HepG2 (cell line): ENCODE measurements around the gene ALCAM. TPM values are rescaled to one million over a fixed set of nuclear protein-coding genes. Genes with fewer than 3 reads are reported as not detected.

Experiments used
- ATAC-seq: fragments of 200-7000 bp; cut with Tn5 transposase; 3 replicates; pipeline ENCODE4 v1.9.1; 2020; ENCODE audit warnings: mild to moderate bottlenecking, moderate library complexity
- BruUV-seq: library from RNA; stranded (reverse); fragments of 400-500 nt; replicated peaks from 2 replicates; lab custom pipeline; 2021; lab: Mats Ljungman, UMichigan
- CTCF ChIA-PET: fragments of 300-600 bp; formaldehyde crosslinking; extraction: SDS; loops from one replicate; lab custom pipeline; 2021; ENCODE audit warnings: low total read pairs, inconsistent platforms, low intra/inter-chr PET ratio; lab: Yijun Ruan, JAX
- POLR2A ChIA-PET: fragments of 350-600 bp; sonication (Branson Sonifier 250); formaldehyde crosslinking; loops from one replicate; lab custom pipeline; 2020; ENCODE audit warnings: antibody characterized with exemption, inconsistent platforms; lab: Yijun Ruan, JAX
- DNase-seq: peaks from one replicate; pipeline ENCODE4 v3.0.0-alpha.2; 2015; ENCODE audit warnings: low spot score
- FAIRE-seq: peaks from 3 replicates; lab custom pipeline; 2011; peaks lifted over from hg19 to GRCh38; lab: Jason Lieb, UNC
- H2AFZ ChIP-seq: one replicate; pipeline ENCODE4 v1.6.1; 2011; ENCODE audit warnings: low read length, inconsistent platforms
- H3K27ac ChIP-seq: fragments of 300-600 bp; 3 replicates; pipeline ENCODE4 v1.8.0; 2011; ENCODE audit warnings: mixed run types, mild to moderate bottlenecking, mixed read lengths, low read length, inconsistent platforms; ENCODE audit not compliant: insufficient read depth; ENCODE audit errors: extremely low read length
- H3K27me3 ChIP-seq, 2 experiments: fragments of 200-600 bp in 1 of 2; 2 replicates in 1 of 2; 3 replicates in 1 of 2; pipeline versions ENCODE4 v1.6.0 to v1.8.0; 2011; ENCODE audit warnings: low read length in 2 of 2, mild to moderate bottlenecking in 2 of 2, moderate library complexity in 2 of 2, inconsistent platforms in 1 of 2; ENCODE audit not compliant: insufficient read depth in 2 of 2, control insufficient read depth in 1 of 2
- H3K36me3 ChIP-seq, 2 experiments: fragments of 200-600 bp in 1 of 2; replicated peaks in 1 of 2; 2 replicates in 1 of 2; 3 replicates in 1 of 2; pipeline versions ENCODE4 v1.5.1 to v1.8.0; 2011; ENCODE audit warnings: low read length in 2 of 2, inconsistent platforms in 1 of 2; ENCODE audit not compliant: insufficient read depth in 2 of 2, control insufficient read depth in 1 of 2
- H3K4me1 ChIP-seq: 2 replicates; pipeline ENCODE4 v1.5.1; 2012; ENCODE audit warnings: low read length, inconsistent platforms; ENCODE audit not compliant: insufficient read depth
- H3K4me2 ChIP-seq: 2 replicates; pipeline ENCODE4 v1.6.0; 2011; ENCODE audit warnings: low read depth, low read length, inconsistent platforms
- H3K4me3 ChIP-seq, 3 experiments: fragments of 200-600 bp in 1 of 3; sonication (generic), shearing (Covaris generic) in 1 of 3; replicated peaks in 1 of 3; 2 replicates each; pipeline ENCODE4 v1.5.1; 2011 to 2016; ENCODE audit warnings: low read length in 3 of 3, inconsistent platforms in 2 of 3, low read depth in 2 of 3, mild to moderate bottlenecking in 2 of 3, control low read depth in 1 of 3, mixed read lengths in 1 of 3; ENCODE audit not compliant: insufficient read depth in 1 of 3
- H3K79me2 ChIP-seq: one replicate; pipeline ENCODE4 v1.6.1; 2011; ENCODE audit warnings: low read length, inconsistent platforms; ENCODE audit not compliant: insufficient read depth
- H3K9ac ChIP-seq: 2 replicates; pipeline ENCODE4 v1.6.0; 2011; ENCODE audit warnings: mild to moderate bottlenecking, low read depth, low read length, inconsistent platforms; ENCODE audit not compliant: insufficient read depth
- H3K9me3 ChIP-seq: 2 replicates; pipeline ENCODE4 v1.5.1; 2012; ENCODE audit warnings: mild to moderate bottlenecking, low read length
- H4K20me1 ChIP-seq: 2 replicates; pipeline ENCODE4 v1.6.0; 2011; ENCODE audit warnings: inconsistent platforms, mild to moderate bottlenecking, low read length, moderate library complexity; ENCODE audit not compliant: insufficient read depth
- DMTF1 ChIP-seq: sonication (generic); formaldehyde crosslinking; IDR thresholded peaks from 2 replicates; pipeline ENCODE4 v1.4.0; 2020; ENCODE audit warnings: mild to moderate bottlenecking, missing genetic modification reagents
- HNRNPH1 ChIP-seq: fragments of 200-400 bp; formaldehyde crosslinking; optimal IDR thresholded peaks from 2 replicates; pipeline ENCODE3; 2017; ENCODE audit warnings: mild to moderate bottlenecking, low read depth, low read length
- SIN3A ChIP-seq: IDR thresholded peaks from 2 replicates; pipeline ENCODE4 v1.6.1; 2011; ENCODE audit warnings: low read depth, mild to moderate bottlenecking, control low read depth, low read length, borderline replicate concordance
- SSRP1 ChIP-seq: IDR thresholded peaks from 2 replicates; pipeline ENCODE4 v1.6.1; 2016; ENCODE audit warnings: control low read depth
- TSC22D2 ChIP-seq: sonication (generic); formaldehyde crosslinking; IDR thresholded peaks from 2 replicates; pipeline ENCODE4 v1.5.1; 2020; ENCODE audit warnings: missing genetic modification reagents, mild to moderate bottlenecking, borderline replicate concordance
- ZNF224 ChIP-seq: sonication (generic); formaldehyde crosslinking; IDR thresholded peaks from 2 replicates; pipeline ENCODE4 v1.5.0; 2020; ENCODE audit warnings: mild to moderate bottlenecking, missing genetic modification reagents
- WGBS: methylation state at CpG from one replicate; pipeline ENCODE4 v1.1.6; 2017; ENCODE audit warnings: low lambda C conversion rate; 5-methylcytosine and 5-hydroxymethylcytosine counted together
- in situ Hi-C: cut with HindIII; loops from 2 replicates; pipeline ENCODE4 v1.10.0; 2017; ENCODE audit warnings: low pct_unique_long_range_greater_than_20kb; ENCODE audit not compliant: extremely low pct_ligation_motif_present
- intact Hi-C: fragments of 100-400 bp; cut with micrococcal nuclease; formaldehyde crosslinking; loops from one replicate; pipeline ENCODE4 v1.10.0; 2022; ENCODE audit not compliant: unreplicated experiment
- polyA plus RNA-seq, 8 experiments: library from polyadenylated mRNA; depleted of rRNA in 3 of 8; stranded (reverse) in 7 of 8; unstranded in 1 of 8; fragments of >200 nt; fragmentation: Illumina TruSeq in 4 of 8; extraction: Trizol in 4 of 8; gene quantifications; 2 replicates each; pipeline versions ENCODE4 v1.2.1 to v1.2.3, GENCODE V29; 2011 to 2016; ENCODE audit warnings: low read depth in 4 of 8, missing spikeins in 1 of 8, mixed read lengths in 1 of 8; ENCODE audit not compliant: insufficient read depth in 1 of 8
- total RNA-seq, 5 experiments: library from RNA; depleted of rRNA; stranded (reverse); fragments of >200 nt; fragmentation: Illumina TruSeq; extraction: Trizol; gene quantifications; 2 replicates each; pipeline ENCODE4 v1.2.3, GENCODE V29; 2016; ENCODE audit warnings: low read depth in 1 of 5
- TF ChIP-seq, protein P1 (sequence below): sonication (generic); formaldehyde crosslinking; IDR thresholded peaks from 2 replicates; pipeline ENCODE4 v1.5.0; 2020; ENCODE audit warnings: mild to moderate bottlenecking, missing genetic modification reagents
- TF ChIP-seq, protein P2 (sequence below): sonication (generic); formaldehyde crosslinking; IDR thresholded peaks from 2 replicates; pipeline ENCODE4 v1.4.0; 2020; ENCODE audit warnings: mild to moderate bottlenecking, missing genetic modification reagents

ALCAM gene
- total and polyA plus RNA-seq, 2 of the 13 experiments (the other 11 are each of a cell fraction or from before 2014, with no cell fraction given), result 26.0 to 33.1 TPM

GRCh38 chr3:105385179-105385578 is 18.5 kb downstream of the ALCAM start:
- Histone ChIP-seq H3K36me3 (no peaks in the 10 kb centered on the region), H3K4me3 (no peak overlapping the region), H3K9ac (no peak overlapping the region)
- FAIRE-seq, result no peak
- no peak for TF ChIP-seq SSRP1 (CRISPR knock-in tag)
- TF ChIP-seq, all 625 proteins: peak for 0
- ATAC-seq (no peak), DNase-seq (no peak)
- no peak overlapping the region for H2AFZ ChIP-seq
- no peak overlapping the region for H3K4me2 ChIP-seq
- ChIA-PET CTCF (no interaction called here), POLR2A (interaction anchor here (1.1 kb wide), 1 partner anchor 118 kb away, joined by 3 read pairs; no protein-coding TSS in a partner anchor)
- 0 out of 2 replicates have a peak, but pooled peaks cover under 1% of the 10 kb centered on the region for H3K9me3 ChIP-seq
- H3K79me2 ChIP-seq, result peaks cover 55% of the 10 kb centered on the region
- peaks cover 38% of the 10 kb centered on the region for H3K4me1 ChIP-seq
- in situ Hi-C loops, result no loop called here
- 100% methylated on average over 2 of the region's 2 CpGs for WGBS
- intact Hi-C loops, result loop anchor here (5.0 kb wide), 2 partner anchors 42 to 132 kb away; no protein-coding TSS in a partner anchor
- no peak overlapping the region for H3K27ac ChIP-seq
- H3K27me3 ChIP-seq, result no peaks in the 10 kb centered on the region
- H4K20me1 ChIP-seq, result no peaks in the 10 kb centered on the region
- no TSS peak for BruUV-seq

GRCh38 chr3:105385819-105386508 is 19.3 kb downstream of the ALCAM start:
- Histone ChIP-seq H3K79me2 (peaks cover 56% of the 10 kb centered on the region), H3K27ac (peak overlapping the region; percentile 71), H3K9me3 (peaks cover 8% of the 10 kb centered on the region; the same call in 1 of the 2 replicates), H3K4me2 (no peak overlapping the region), H3K36me3 (no peaks in the 10 kb centered on the region), H4K20me1 (no peaks in the 10 kb centered on the region), H2AFZ (no peak overlapping the region), H3K4me3 (no peak overlapping the region), H3K9ac (no peak overlapping the region), H3K27me3 (no peaks in the 10 kb centered on the region), H3K4me1 (peaks cover 38% of the 10 kb centered on the region)
- BruUV-seq, result no TSS peak
- POLR2A ChIA-PET, result interaction anchor here (1.1 kb wide), 1 partner anchor 117 kb away, joined by 3 read pairs; no protein-coding TSS in a partner anchor
- DNase-seq (no peak), ATAC-seq (no peak), FAIRE-seq (no peak)
- intact Hi-C loops (loop anchor here (5.0 kb wide), 2 partner anchors 41 to 131 kb away; no protein-coding TSS in a partner anchor), in situ Hi-C loops (no loop called here)
- CTCF ChIA-PET, result no interaction called here
- no peak for TF ChIP-seq SIN3A
- TF ChIP-seq, protein P1, sequence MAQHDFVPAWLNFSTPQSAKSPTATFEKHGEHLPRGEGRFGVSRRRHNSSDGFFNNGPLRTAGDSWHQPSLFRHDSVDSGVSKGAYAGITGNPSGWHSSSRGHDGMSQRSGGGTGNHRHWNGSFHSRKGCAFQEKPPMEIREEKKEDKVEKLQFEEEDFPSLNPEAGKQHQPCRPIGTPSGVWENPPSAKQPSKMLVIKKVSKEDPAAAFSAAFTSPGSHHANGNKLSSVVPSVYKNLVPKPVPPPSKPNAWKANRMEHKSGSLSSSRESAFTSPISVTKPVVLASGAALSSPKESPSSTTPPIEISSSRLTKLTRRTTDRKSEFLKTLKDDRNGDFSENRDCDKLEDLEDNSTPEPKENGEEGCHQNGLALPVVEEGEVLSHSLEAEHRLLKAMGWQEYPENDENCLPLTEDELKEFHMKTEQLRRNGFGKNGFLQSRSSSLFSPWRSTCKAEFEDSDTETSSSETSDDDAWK, result no peak
- no peak for TF ChIP-seq DMTF1 (CRISPR knock-in tag)
- TF ChIP-seq HNRNPH1, result no peak
- TF ChIP-seq TSC22D2, result no peak
- TF ChIP-seq, protein P2, sequence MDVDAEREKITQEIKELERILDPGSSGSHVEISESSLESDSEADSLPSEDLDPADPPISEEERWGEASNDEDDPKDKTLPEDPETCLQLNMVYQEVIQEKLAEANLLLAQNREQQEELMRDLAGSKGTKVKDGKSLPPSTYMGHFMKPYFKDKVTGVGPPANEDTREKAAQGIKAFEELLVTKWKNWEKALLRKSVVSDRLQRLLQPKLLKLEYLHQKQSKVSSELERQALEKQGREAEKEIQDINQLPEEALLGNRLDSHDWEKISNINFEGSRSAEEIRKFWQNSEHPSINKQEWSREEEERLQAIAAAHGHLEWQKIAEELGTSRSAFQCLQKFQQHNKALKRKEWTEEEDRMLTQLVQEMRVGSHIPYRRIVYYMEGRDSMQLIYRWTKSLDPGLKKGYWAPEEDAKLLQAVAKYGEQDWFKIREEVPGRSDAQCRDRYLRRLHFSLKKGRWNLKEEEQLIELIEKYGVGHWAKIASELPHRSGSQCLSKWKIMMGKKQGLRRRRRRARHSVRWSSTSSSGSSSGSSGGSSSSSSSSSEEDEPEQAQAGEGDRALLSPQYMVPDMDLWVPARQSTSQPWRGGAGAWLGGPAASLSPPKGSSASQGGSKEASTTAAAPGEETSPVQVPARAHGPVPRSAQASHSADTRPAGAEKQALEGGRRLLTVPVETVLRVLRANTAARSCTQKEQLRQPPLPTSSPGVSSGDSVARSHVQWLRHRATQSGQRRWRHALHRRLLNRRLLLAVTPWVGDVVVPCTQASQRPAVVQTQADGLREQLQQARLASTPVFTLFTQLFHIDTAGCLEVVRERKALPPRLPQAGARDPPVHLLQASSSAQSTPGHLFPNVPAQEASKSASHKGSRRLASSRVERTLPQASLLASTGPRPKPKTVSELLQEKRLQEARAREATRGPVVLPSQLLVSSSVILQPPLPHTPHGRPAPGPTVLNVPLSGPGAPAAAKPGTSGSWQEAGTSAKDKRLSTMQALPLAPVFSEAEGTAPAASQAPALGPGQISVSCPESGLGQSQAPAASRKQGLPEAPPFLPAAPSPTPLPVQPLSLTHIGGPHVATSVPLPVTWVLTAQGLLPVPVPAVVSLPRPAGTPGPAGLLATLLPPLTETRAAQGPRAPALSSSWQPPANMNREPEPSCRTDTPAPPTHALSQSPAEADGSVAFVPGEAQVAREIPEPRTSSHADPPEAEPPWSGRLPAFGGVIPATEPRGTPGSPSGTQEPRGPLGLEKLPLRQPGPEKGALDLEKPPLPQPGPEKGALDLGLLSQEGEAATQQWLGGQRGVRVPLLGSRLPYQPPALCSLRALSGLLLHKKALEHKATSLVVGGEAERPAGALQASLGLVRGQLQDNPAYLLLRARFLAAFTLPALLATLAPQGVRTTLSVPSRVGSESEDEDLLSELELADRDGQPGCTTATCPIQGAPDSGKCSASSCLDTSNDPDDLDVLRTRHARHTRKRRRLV (CRISPR knock-in tag), result no peak
- TF ChIP-seq ZNF224 (CRISPR knock-in tag), result no peak
